ENCODE data around the gene GIMAP8.
"Not testable (repeated sequence)": the region's sequence is repeated elsewhere in the genome, so short reads cannot be mapped to it uniquely, and the experiment has no call there.

Gene GIMAP8

GRCh38 chr7:150468241-150468640, 17.8 kb downstream of the GIMAP8 start:
- no peak for DNase-seq

GRCh38 chr7:150471886-150472285, 21.5 kb downstream of the GIMAP8 start:
- no peak for DNase-seq

GRCh38 chr7:150473902-150474301, 23.5 kb downstream of the GIMAP8 start:
- DNase-seq = no peak

GRCh38 chr7:150476285-150476684, 25.9 kb downstream of the GIMAP8 start:
- DNase-seq = no peak

GRCh38 chr7:150476819-150477631, 26.6 kb downstream of the GIMAP8 start:
- peak in 1 of 2 donors; percentile 54 for DNase-seq

GRCh38 chr7:150479023-150479716, 28.7 kb downstream of the GIMAP8 start:
- peak; percentile 79 to 82 for DNase-seq

GRCh38 chr7:150481186-150481920, 30.9 kb downstream of the GIMAP8 start:
- DNase-seq = peak; percentile 59 to 76

GRCh38 chr7:150481922-150482321, 31.5 kb downstream of the GIMAP8 start:
- DNase-seq = peak in 1 of 2 donors; percentile 31

GRCh38 chr7:150483514-150483913, 33.1 kb downstream of the GIMAP8 start:
- DNase-seq = not testable (repeated sequence)

- peak; percentile 49 to 80 for DNase-seq
Measured at GRCh38 chr7:150484071-150484470, 33.6 kb downstream of the GIMAP8 start.

- no peak for DNase-seq
Measured at GRCh38 chr7:150487625-150488024, 37.2 kb downstream of the GIMAP8 start.

GRCh38 chr7:150489782-150490181, 39.4 kb downstream of the GIMAP8 start:
- DNase-seq = no peak

- DNase-seq = not testable (repeated sequence)
Measured at GRCh38 chr7:150493442-150493841, 43.0 kb downstream of the GIMAP8 start.

GRCh38 chr7:150502519-150502918, 52.1 kb downstream of the GIMAP8 start:
- DNase-seq = peak in 1 of 2 donors; percentile 64

GRCh38 chr7:150503155-150503554, 52.7 kb downstream of the GIMAP8 start:
- no peak for DNase-seq

GRCh38 chr7:150503581-150503980, 53.2 kb downstream of the GIMAP8 start:
- DNase-seq = no peak

GRCh38 chr7:150507947-150508602, 57.6 kb downstream of the GIMAP8 start:
- DNase-seq = no peak

GRCh38 chr7:150511048-150511447, 60.6 kb downstream of the GIMAP8 start:
- no peak for DNase-seq

- no peak for DNase-seq
Measured at GRCh38 chr7:150513758-150514157, 63.3 kb downstream of the GIMAP8 start.

- peak; percentile 62 to 78 for DNase-seq
Measured at GRCh38 chr7:150514748-150515222, 64.4 kb downstream of the GIMAP8 start, which contains the start of gene GIMAP7. GIMAP7 (plus strand) TSS chr7:150514872; CDS start chr7:150519975, 5,103 bp downstream.

GRCh38 chr7:150515248-150516147, 65.1 kb downstream of the GIMAP8 start:
- DNase-seq = peak in 1 of 2 donors; percentile 42

Measured in CD4-positive, alpha-beta T cell treated with Interleukin-1 beta for 1 hour (primary cell).